H9 (cell line): ENCODE data around the gene HPS3. TPM values are rescaled to one million over a fixed set of nuclear protein-coding genes. Genes with fewer than 3 reads are reported as not detected.

Experiments used
- DNase-seq: peaks from one replicate; pipeline ENCODE4 v3.0.0-alpha.2; 2017
- H2AFZ ChIP-seq: one replicate; pipeline ENCODE4 v1.6.1; 2013; ENCODE audit warnings: mild to moderate bottlenecking, low read length, control low read depth, moderate library complexity
- H2AK5ac ChIP-seq: 2 replicates; pipeline ENCODE4 v1.6.1; 2013; ENCODE audit warnings: low read length, control low read depth, mixed read lengths; ENCODE audit not compliant: insufficient read length
- H2BK120ac ChIP-seq: one replicate; pipeline ENCODE4 v1.6.1; 2013; ENCODE audit warnings: low read depth, mild to moderate bottlenecking, low read length, control low read depth, inconsistent platforms; ENCODE audit not compliant: poor library complexity, severe bottlenecking
- H2BK12ac ChIP-seq: 2 replicates; pipeline ENCODE4 v1.6.1; 2013; ENCODE audit warnings: low read length, control low read depth, mixed read lengths, low read depth; ENCODE audit not compliant: insufficient read length
- H2BK15ac ChIP-seq: 2 replicates; pipeline ENCODE4 v1.6.1; 2013; ENCODE audit warnings: low read depth, low read length, control low read depth
- H2BK20ac ChIP-seq: one replicate; pipeline ENCODE4 v1.6.1; 2013; ENCODE audit warnings: low read depth, mild to moderate bottlenecking, low read length, control low read depth, inconsistent platforms; ENCODE audit not compliant: poor library complexity, severe bottlenecking
- H2BK5ac ChIP-seq: 2 replicates; pipeline ENCODE4 v1.6.1; 2013; ENCODE audit warnings: low read length, control low read depth, mixed read lengths; ENCODE audit not compliant: insufficient read length
- H3K14ac ChIP-seq: 2 replicates; pipeline ENCODE4 v1.6.1; 2013; ENCODE audit warnings: low read length, control low read depth; ENCODE audit not compliant: insufficient read depth
- H3K18ac ChIP-seq: 2 replicates; pipeline ENCODE4 v1.6.1; 2013; ENCODE audit warnings: low read depth, mild to moderate bottlenecking, mixed read lengths, low read length, control low read depth; ENCODE audit not compliant: insufficient read length
- H3K23ac ChIP-seq: 2 replicates; pipeline ENCODE4 v1.6.1; 2013; ENCODE audit warnings: low read length, control low read depth, mixed read lengths, low read depth; ENCODE audit not compliant: insufficient read length
- H3K23me2 ChIP-seq: 2 replicates; pipeline ENCODE4 v1.6.1; 2013; ENCODE audit warnings: low read depth, mild to moderate bottlenecking, mixed read lengths, low read length, control low read depth; ENCODE audit not compliant: insufficient read length, poor library complexity, severe bottlenecking
- H3K27ac ChIP-seq: 2 replicates; pipeline ENCODE4 v1.5.1; 2013; ENCODE audit warnings: low read length, control low read depth, mixed read lengths, low read depth; ENCODE audit not compliant: insufficient read length
- H3K27me3 ChIP-seq: 2 replicates; pipeline ENCODE4 v1.6.1; 2013; ENCODE audit warnings: low read length, control low read depth, inconsistent platforms; ENCODE audit not compliant: insufficient read depth
- H3K4ac ChIP-seq: 2 replicates; pipeline ENCODE4 v1.6.1; 2013; ENCODE audit warnings: low read depth, mild to moderate bottlenecking, control low read depth, inconsistent platforms, low read length, moderate library complexity
- H3K4me1 ChIP-seq: 2 replicates; pipeline ENCODE4 v1.6.1; 2013; ENCODE audit warnings: low read length, control low read depth, inconsistent platforms; ENCODE audit not compliant: insufficient read depth
- H3K4me2 ChIP-seq: 2 replicates; pipeline ENCODE4 v1.6.1; 2013; ENCODE audit warnings: low read length, control low read depth, mixed read lengths; ENCODE audit not compliant: insufficient read length, insufficient read depth
- H3K56ac ChIP-seq: 2 replicates; pipeline ENCODE4 v1.6.1; 2013; ENCODE audit warnings: low read depth, mild to moderate bottlenecking, mixed read lengths, low read length, control low read depth; ENCODE audit not compliant: insufficient read length
- H3K79me1 ChIP-seq: 2 replicates; pipeline ENCODE4 v1.6.1; 2013; ENCODE audit warnings: low read depth, mild to moderate bottlenecking, moderate library complexity, low read length, control low read depth, inconsistent platforms; ENCODE audit not compliant: insufficient read depth, poor library complexity, severe bottlenecking
- H3K79me2 ChIP-seq: 2 replicates; pipeline ENCODE4 v1.6.1; 2013; ENCODE audit warnings: low read length, control low read depth, inconsistent platforms; ENCODE audit not compliant: insufficient read depth
- H3K9ac ChIP-seq: 2 replicates; pipeline ENCODE4 v1.6.1; 2013; ENCODE audit warnings: low read length, control low read depth, mixed read lengths; ENCODE audit not compliant: insufficient read length; ENCODE audit errors: extremely low read depth
- H3K9me3 ChIP-seq: one replicate; pipeline ENCODE4 v1.6.1; 2013; ENCODE audit warnings: low read depth, low read length, inconsistent platforms; ENCODE audit not compliant: control insufficient read depth
- H3T11ph ChIP-seq: one replicate; pipeline ENCODE4 v1.6.1; 2013; ENCODE audit warnings: mild to moderate bottlenecking, low read length, control low read depth, inconsistent platforms
- H4K20me1 ChIP-seq: one replicate; pipeline ENCODE4 v1.6.1; 2013; ENCODE audit not compliant: control insufficient read depth, insufficient read length, insufficient read depth
- H4K5ac ChIP-seq: 2 replicates; pipeline ENCODE4 v1.6.1; 2013; ENCODE audit warnings: low read depth, mild to moderate bottlenecking, mixed read lengths, low read length, control low read depth; ENCODE audit not compliant: insufficient read length
- H4K8ac ChIP-seq: replicated peaks from 2 replicates; pipeline ENCODE4 v1.6.1; 2013; ENCODE audit warnings: low read length, control low read depth, mixed read lengths, low read depth; ENCODE audit not compliant: insufficient read length
- H4K91ac ChIP-seq: 2 replicates; pipeline ENCODE4 v1.6.1; 2013; ENCODE audit warnings: low read depth, mild to moderate bottlenecking, moderate library complexity, mixed read lengths, low read length, control low read depth; ENCODE audit not compliant: insufficient read length
- H3K27ac Mint-ChIP-seq, 3 experiments: 2 replicates in 2 of 3; 3 replicates in 1 of 3; pipeline ENCODE4 v1.8.0; 2020 to 2021; ENCODE audit warnings: mixed read lengths in 3 of 3, mild to moderate bottlenecking in 1 of 3, moderate library complexity in 1 of 3
- H3K27me3 Mint-ChIP-seq: 2 replicates; pipeline ENCODE4 v1.8.0; 2021; ENCODE audit warnings: low read depth, mild to moderate bottlenecking, moderate library complexity, mixed read lengths
- H3K36me3 Mint-ChIP-seq, 3 experiments: 2 replicates in 2 of 3; 3 replicates in 1 of 3; pipeline ENCODE4 v1.8.0; 2020 to 2021; ENCODE audit warnings: low read depth in 3 of 3, mixed read lengths in 3 of 3; ENCODE audit not compliant: insufficient read depth in 1 of 3
- H3K4me1 Mint-ChIP-seq, 2 experiments: 2 replicates each; pipeline ENCODE4 v1.8.0; 2020; ENCODE audit warnings: mixed read lengths in 2 of 2
- H3K4me3 Mint-ChIP-seq, 2 experiments: 2 replicates in 1 of 2; 3 replicates in 1 of 2; pipeline ENCODE4 v1.8.0; 2020 to 2021; ENCODE audit warnings: mild to moderate bottlenecking in 2 of 2, mixed read lengths in 2 of 2, moderate library complexity in 1 of 2
- H3K9me3 Mint-ChIP-seq, 2 experiments: 2 replicates in 1 of 2; 3 replicates in 1 of 2; pipeline ENCODE4 v1.8.0; 2020; ENCODE audit warnings: mild to moderate bottlenecking in 2 of 2, mixed read lengths in 2 of 2, moderate library complexity in 1 of 2
- WGBS: extraction: QIAGEN DNeasy Blood & Tissue Kit; methylation state at CpG from one replicate; pipeline ENCODE4 v1.1.7; 2013; ENCODE audit warnings: missing lambda C conversion rate, low lambda C conversion rate, mixed read lengths; ENCODE audit not compliant: insufficient read length; ENCODE audit errors: extremely low coverage; 5-methylcytosine and 5-hydroxymethylcytosine counted together
- total RNA-seq: library from RNA; stranded (reverse); gene quantifications from 2 replicates; pipeline ENCODE4 v1.2.1, GENCODE V29; 2021
- TF ChIP-seq, protein P1 (sequence below): fragments of 200-600 bp; sonication (generic); conservative IDR thresholded peaks from 3 replicates; pipeline ENCODE4 v1.8.0; 2021; ENCODE audit warnings: antibody characterized with exemption, mild to moderate bottlenecking

The HPS3 gene
- total RNA-seq, 1 experiment from 2014 or later = 46.5 TPM

DNA sequence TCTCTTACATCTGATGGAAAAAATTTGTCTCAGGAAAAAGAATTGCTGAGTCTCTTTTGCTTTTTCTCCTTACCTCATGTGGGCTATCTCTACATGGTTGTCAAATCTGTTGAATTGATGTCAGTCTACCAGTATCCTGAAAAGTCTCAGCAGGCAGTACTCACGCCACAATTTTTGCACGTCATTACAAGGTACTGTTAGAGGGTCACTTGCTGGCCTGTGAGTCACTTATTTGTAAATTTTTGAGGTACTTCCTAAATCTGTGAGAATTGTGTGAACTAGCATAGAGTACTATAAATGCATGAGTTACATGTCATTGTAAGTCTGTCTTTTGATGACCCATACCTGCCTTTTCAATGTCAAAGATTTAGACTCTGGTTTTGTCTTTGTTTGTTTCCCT, 15.9 kb downstream of the HPS3 start:
- Mint-ChIP-seq H3K4me3 (no peak overlapping the region), H3K27ac (peak overlapping the region in 1 of 3 experiments; percentile 29; a peak in 1 of 7 replicates), H3K9me3 (no peaks in the 10 kb centered on the region), H3K4me1 (no peaks in the 10 kb centered on the region), H3K27me3 (no peaks in the 10 kb centered on the region), H3K36me3 (peaks cover 19 to 49% (median 34%) of the 10 kb centered on the region in 3 experiments; a peak in 6 of 7 replicates)
- TF ChIP-seq, protein P1, sequence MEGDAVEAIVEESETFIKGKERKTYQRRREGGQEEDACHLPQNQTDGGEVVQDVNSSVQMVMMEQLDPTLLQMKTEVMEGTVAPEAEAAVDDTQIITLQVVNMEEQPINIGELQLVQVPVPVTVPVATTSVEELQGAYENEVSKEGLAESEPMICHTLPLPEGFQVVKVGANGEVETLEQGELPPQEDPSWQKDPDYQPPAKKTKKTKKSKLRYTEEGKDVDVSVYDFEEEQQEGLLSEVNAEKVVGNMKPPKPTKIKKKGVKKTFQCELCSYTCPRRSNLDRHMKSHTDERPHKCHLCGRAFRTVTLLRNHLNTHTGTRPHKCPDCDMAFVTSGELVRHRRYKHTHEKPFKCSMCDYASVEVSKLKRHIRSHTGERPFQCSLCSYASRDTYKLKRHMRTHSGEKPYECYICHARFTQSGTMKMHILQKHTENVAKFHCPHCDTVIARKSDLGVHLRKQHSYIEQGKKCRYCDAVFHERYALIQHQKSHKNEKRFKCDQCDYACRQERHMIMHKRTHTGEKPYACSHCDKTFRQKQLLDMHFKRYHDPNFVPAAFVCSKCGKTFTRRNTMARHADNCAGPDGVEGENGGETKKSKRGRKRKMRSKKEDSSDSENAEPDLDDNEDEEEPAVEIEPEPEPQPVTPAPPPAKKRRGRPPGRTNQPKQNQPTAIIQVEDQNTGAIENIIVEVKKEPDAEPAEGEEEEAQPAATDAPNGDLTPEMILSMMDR = no peak
- no peak overlapping the region for H2AK5ac ChIP-seq
- no peak overlapping the region for H4K5ac ChIP-seq
- no peak overlapping the region for H3K14ac ChIP-seq
- no peaks in the 10 kb centered on the region for H3K4me1 ChIP-seq
- H3K27ac ChIP-seq = no peak overlapping the region
- no peak overlapping the region for H2BK5ac ChIP-seq
- no peaks in the 10 kb centered on the region for H3K23me2 ChIP-seq
- H2BK20ac ChIP-seq = no peak overlapping the region
- H3K4me2 ChIP-seq = no peak overlapping the region
- H3K23ac ChIP-seq = no peak overlapping the region
- no peak overlapping the region for H3K4ac ChIP-seq
- H2BK12ac ChIP-seq = no peak overlapping the region
- H3K56ac ChIP-seq = no peak overlapping the region
- H2BK15ac ChIP-seq = no peak overlapping the region
- H3T11ph ChIP-seq = no peak overlapping the region
- no peaks in the 10 kb centered on the region for H3K27me3 ChIP-seq
- H4K91ac ChIP-seq = no peak overlapping the region
- no peaks in the 10 kb centered on the region for H3K79me1 ChIP-seq
- no peak overlapping the region for H2BK120ac ChIP-seq
- H4K8ac ChIP-seq = no peak overlapping the region
- no peak overlapping the region for H3K9ac ChIP-seq
- no peaks in the 10 kb centered on the region for H3K9me3 ChIP-seq
- no CpG with 5 or more reads among the region's 2 CpGs for WGBS
- no peak for DNase-seq
- H3K79me2 ChIP-seq = no peaks in the 10 kb centered on the region
- no peak overlapping the region for H2AFZ ChIP-seq
- H4K20me1 ChIP-seq = no peaks in the 10 kb centered on the region
- H3K18ac ChIP-seq = no peak overlapping the region
